ENCODE measurements around the gene KCNRG. TPM values are rescaled to one million over a fixed set of nuclear protein-coding genes. Genes with fewer than 3 reads are reported as not detected.
"Not testable (repeated sequence)": the region's sequence is repeated elsewhere in the genome, so short reads cannot be mapped to it uniquely, and the experiment has no call there.

Gene KCNRG, protein sequence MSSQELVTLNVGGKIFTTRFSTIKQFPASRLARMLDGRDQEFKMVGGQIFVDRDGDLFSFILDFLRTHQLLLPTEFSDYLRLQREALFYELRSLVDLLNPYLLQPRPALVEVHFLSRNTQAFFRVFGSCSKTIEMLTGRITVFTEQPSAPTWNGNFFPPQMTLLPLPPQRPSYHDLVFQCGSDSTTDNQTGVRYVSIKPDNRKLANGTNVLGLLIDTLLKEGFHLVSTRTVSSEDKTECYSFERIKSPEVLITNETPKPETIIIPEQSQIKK
- 0.39 and 0.72 TPM in 2 replicates for total RNA-seq (2014; rRNA removed; shearing (Covaris generic))

DNA sequence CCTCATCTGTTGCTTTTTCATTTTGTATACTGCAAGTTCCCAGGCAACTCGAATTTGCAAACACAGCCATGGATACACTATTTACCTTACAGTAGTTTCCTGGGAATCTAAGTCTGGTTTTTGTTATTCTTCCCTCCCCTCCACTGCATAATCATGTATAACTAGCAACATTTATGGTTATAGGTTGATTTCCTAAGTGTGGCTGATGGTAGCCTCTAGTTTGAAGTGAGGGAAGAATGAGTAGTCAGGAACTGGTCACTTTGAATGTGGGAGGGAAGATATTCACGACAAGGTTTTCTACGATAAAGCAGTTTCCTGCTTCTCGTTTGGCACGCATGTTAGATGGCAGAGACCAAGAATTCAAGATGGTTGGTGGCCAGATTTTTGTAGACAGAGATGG lies at the start of gene KCNRG:
KCNRG (plus strand) TSS at position 187 of the 400 bp plus-strand sequence; CDS start at position 237, 50 bp downstream.
- DNase-seq (ENCODE audit: low read depth), result no peak

DNA sequence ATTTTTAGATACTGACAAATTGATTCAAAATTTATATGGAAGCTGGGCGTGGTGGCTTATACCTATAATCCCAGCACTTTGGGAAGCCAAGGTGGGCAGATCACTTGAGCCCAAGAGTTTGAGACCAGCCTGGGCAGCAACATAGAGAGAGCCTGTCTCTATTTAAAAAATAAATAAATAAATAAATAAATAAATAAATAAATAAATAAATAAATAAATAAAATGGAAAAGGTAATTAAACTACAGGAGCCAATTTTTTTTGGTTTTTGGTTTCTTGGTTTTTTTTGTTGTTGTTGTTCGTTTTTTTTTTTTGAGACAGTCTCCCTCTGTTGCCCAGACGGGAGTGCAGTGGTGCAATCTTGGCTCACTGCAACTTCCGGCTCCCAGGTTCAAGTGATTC lies 47.8 kb upstream of the KCNRG start:
- no peak for DNase-seq (ENCODE audit: low read depth)

DNA sequence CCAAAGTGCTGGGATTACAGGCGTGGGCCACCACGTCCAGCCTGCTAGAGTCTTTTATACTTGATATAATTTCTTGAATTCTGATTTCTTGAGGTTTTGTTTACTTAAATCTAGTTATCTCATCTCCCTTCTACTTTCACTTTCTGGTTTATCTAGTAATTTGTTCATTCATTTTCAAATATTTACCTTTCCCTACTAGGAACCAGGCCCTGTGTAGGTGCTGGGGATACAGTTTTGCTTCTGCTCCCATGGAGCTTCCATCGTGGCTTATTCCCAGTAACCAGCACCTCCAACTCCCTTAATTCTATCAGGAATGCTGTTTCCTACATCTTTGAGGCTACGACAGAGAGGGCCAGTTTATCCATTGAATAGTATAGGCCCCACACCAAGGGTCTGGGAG lies 42.5 kb upstream of the KCNRG start:
- no peak for DNase-seq (ENCODE audit: low read depth)

DNA sequence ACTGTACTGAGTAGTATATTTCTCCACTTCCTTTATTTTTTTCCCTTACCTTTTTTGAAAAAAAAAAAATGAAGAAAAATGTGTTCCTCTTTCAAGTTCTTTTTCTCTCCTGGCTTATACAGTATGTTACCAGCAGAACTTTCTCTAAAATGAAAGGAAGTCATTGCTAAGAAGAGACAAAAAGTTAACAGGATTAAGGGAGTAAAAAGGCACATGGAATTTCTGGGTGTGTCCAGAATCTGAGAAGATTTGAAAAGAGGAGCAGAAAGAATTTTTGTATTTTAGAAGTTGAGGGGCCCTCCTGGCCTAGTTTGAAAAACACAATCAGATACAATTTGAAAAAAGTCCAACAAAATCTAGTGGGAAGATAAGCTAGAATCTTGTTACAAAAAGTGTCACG lies 39.4 kb upstream of the KCNRG start:
- DNase-seq (ENCODE audit: low read depth), result no peak

DNA sequence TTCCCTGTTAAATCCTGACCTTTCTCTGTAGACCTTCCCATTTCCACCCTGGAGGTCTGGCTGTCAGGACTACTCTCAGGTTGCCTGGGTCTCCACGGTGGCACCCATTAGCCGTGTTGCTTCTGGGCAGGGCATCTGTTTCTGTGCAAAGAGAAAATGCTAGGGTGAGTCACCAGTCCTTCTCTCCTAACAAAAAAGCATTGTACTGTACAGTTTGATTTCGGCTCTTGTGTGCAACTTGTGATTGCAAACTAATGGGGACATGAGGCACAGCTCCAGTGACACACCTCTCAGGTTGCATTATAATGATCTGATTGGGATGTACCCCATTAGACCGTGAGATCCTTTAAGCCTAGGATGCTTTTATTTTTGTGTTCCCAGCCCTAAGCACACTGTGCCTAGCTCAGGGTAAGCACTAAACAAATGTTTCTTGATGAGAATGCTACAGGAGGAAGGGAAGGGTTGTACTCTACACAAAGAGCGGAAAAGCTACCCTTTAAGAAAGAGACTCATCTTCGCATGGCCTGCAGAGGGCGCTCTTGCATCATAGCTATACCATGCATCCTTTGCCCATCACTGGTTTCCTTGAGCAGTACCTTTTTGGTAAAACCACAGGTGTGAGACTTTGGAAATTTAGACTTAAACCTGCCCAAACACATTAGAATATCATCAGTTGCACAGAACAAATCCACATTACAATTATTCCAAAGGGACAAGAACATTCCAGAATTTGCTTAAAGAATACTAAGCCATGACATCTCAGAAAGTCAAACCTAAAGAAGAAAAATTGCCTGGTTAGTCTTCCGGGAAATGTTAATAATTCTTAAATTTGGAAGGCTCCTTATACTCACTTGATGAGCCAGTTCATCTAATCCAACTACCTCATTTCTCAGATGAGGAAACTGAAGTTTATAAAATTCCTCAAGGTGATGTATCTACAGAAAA lies 38.7 kb upstream of the KCNRG start:
- peak; percentile 46 for DNase-seq (ENCODE audit: low read depth)

DNA sequence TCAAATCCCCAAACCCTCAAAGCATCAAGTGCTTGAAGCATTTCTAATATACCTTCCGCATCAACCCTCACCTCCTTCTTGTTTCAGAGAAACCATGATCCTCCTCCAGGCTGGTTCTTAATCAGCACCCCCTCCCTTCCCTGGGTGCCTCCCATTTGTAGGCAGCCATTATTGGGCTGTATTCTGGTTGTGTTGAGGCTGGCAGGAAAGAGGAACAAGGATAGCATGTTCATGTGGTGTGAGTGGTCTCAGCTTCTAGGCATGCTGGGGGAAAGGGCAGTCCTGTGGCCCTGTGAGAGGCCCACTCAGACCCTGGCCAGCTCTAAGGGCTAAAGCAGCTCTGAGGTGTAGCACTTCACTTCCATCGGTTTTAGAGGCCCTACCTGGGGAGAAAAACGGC lies 37.3 kb upstream of the KCNRG start:
- DNase-seq (ENCODE audit: low read depth), result no peak

DNA sequence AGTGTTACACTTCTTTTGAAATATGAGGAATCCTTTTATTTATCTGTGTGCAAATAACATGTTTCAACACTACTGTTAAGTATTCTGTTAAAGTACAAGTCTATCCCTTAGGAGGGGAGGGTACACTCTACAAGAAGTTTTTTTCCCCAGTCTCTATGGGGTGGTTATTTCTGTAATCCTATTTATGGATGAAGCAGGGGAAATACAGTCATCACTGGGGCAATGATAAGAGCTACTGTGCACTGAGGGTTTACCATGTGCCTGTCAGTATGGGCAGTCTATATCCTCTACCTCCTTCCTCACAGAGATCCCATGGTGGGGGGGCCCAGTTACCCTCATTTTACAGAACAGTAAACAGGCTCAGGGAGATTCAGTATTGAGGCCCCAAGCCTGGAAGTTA lies 35.0 kb upstream of the KCNRG start:
- DNase-seq (ENCODE audit: low read depth), result no peak

DNA sequence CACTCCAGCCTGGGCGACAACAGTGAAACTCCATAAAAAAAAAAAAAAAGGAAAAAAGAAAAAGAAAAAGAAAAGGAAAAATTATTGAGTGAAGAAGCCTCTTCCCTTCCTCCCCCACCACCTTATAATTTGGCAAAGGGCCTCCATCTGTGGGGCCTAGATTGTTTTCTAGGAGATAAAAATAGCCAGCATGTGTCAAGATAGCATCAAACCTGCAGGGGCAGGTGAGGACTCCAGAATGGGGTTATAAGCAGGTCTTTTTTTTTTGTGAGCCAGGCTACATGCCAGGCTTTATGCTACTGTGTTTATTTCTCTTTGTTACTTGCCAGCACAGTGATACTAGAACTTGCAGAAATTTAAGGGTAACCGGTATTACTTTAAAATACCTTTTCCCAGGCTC lies 30.1 kb upstream of the KCNRG start:
- DNase-seq (ENCODE audit: low read depth), result no peak

DNA sequence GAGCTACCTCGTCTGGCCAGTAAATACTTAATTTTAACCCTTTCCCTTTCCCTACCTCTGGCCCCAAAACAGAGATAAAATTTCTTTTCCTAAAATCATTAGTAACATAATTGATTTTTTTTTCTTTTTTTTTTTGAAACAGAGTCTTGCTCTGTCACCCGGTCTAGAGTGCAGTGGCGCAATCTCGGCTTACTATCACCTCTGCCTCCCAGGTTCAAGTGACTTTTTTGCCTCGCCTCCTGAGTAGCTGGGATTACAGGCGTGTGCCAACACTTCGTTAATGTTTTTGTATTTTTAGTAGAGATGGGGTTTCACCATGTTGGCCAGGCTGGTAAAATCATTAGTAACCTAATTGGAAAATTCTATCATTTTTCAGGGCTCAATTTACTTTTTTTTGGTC lies 28.8 kb upstream of the KCNRG start:
- no peak for DNase-seq (ENCODE audit: low read depth)

DNA sequence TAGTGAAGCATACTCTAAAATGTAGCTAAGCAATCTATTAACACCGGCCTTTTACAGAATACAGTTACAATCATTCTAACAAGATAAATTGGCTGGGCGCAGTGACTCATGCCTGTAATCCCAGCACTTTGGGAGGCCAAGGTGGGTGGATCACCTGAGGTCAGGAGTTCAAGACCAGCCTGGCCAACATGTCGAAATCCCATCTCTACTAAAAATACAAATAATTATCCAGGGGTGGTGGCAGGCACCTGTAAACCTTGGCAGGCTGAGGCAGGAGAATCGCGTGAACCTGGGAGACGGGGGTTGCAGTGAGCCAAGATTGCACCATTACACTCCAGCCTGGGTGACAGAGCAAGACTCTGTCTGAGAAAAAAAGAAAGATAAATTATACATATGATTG lies 24.6 kb upstream of the KCNRG start:
- not testable (repeated sequence) for DNase-seq (ENCODE audit: low read depth)

DNA sequence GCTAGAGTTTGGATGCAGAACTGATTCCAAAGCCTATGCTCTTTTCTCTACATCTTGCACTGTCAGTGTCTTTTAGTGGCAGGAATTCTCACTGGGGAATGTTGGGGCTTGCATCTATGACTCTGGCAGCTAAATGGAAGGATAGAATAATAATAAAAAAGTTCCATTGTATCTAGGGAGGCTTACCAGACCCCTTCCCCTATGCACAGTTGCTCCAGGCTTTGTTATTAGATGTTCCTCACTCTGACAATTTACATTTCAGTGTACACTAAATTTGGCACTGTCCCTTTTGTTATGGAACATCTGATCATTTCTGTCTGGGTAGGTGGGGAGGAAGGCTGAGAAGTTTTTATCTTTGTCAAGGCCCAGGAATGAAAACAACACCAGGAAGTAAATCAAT lies 22.1 kb upstream of the KCNRG start:
- DNase-seq (ENCODE audit: low read depth), result no peak

DNA sequence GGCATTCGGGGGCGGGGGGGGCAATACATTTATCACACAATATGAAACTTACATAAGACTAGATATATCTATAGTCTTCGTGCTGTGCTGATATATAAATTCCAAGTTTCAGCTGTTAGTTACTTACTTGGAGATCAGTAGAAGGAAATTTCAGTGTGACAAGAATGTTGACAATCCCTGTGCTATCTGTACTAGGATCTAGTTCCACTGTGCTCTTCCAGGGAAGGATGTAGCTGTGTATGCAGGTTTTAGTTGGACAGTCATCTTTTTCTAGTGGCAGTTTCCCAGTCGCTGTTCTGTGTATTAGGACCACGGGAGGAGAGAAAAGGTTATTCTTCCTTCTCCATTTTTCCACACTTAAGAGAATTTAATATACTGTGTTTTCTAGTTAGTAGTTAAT lies 21.6 kb upstream of the KCNRG start:
- no peak for DNase-seq (ENCODE audit: low read depth)

DNA sequence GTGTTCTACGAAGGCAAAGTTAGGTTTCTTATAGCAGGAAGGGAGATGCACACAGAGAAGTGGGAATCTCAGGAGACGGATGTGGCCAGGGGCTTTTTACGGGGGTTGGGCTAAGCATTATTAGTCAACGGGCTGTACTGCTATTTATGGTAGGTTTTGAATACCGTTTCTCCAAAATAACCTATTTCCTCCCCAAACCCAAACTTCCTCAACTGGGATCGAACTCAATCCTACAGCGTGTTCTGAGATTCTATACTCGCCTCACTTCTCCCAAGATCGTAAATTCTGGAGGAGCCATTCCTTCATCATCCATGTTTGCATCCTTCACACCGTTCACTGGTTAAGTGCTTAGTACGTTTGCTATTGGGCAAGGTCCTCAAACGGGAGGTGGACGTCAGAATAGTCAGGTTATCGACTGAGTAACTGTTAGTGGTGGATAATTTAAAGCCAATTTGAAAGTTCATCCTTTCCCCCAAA lies 19.6 kb upstream of the KCNRG start:
- no peak for DNase-seq (ENCODE audit: low read depth)

DNA sequence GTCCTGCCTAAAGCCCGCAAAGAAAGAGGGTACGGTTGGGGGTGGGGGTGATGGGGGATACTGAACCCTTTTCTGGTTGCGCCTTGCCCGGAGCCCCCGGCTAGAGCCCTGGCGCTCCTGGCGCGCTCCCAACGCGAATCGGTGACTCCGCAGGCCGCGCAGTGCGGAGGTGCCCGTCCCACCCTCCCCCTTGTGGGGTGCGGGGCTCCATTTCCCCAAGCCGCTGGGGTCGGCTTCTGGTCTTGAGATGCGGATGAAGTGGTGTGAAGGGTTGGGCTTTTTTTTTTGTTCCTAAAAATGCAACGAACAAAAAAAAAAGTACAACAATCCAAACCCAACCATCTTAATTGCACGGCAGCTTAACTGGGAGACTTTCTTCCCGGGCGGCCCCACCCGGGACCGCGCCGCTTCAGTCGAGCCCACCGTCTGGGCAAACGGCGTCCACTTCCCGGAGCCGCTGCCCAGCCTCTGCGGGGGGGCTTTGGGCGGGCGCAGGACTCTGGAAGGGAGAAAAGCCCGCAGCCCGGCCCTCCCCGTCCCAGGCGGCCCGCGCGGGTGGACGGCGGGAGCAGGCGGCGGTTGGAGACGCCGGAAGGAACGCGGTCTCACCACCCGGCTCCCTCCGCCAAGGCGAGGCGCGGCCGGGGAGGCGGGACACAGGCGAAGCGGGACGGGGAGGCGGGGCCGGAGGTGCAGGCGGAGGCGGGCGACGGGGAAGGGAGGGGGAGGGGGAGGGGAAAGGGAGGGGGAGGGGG lies 18.9 kb upstream of the KCNRG start:
- DNase-seq (ENCODE audit: low read depth), result peak; percentile 90

DNA sequence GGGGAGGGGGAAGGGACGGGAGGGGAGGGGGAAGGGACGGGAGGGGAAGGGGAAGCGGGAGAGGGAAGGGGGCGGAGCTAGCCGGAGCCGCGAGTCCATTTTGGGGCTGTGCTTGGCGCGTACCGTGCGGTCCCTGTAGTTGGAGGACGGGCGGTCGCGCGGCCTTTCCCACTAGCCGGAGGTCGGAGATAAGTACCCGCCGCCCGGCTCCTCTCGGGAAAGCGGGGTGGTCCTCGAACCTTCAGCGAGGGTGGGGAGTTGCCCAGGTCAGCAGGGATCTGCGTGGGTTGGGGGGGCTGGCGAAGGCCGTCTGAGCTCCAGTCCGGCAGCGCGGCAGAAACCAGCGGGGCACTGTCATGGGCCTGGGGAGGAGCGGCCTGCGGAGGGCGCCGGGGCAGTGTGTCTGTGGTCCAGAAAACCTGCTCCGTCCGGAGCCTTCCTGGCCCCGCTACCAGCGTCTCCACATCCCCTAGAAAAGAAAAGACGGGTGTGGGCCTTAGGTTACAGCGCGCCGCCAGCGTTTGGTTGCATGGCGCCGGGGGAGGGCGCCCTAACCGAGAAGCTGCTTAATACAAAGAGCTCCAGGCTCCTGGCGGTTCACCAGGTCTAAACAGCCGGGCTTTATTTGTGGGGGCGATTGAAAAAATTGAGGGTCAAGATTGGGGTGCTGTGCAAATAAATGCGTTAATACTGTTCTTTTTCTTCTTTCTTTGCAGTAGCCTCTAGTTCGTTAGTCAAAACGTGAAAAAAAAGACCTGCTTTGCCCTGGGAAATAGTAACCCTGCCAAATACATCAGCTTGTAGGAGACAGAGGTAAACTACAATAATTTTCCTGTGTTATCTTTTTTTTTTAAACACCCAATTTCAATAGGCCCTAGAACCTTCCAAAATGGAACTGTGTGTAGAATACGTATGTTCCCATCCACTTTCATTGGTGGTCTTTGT lies 18.0 kb upstream of the KCNRG start, which contains the start of gene TRIM13:
TRIM13 (plus strand) TSS at position 92 of the 945 bp plus-strand sequence. CDS start 14,899 bp downstream, outside the sequence.
- DNase-seq (ENCODE audit: low read depth), result peak; percentile 83

DNA sequence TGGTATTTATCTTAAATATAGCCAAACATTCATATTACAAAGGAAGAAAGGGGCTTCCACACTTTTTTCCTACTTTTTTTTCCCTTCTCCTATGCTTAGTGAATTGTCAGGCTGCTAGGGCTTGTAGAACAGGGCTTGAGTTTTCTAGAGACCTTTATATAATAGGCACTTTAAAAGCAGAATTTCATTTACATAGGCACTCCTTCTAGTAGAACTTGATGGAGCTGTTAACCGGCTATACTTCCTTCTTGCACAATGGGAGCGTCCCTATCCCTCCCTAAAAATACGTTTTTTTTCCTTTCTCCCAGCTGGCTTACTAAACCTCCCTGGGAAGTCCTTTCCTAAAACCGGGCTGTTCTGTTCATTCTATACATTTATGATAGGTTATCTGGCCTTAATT lies 17.3 kb upstream of the KCNRG start:
- no peak for DNase-seq (ENCODE audit: low read depth)

DNA sequence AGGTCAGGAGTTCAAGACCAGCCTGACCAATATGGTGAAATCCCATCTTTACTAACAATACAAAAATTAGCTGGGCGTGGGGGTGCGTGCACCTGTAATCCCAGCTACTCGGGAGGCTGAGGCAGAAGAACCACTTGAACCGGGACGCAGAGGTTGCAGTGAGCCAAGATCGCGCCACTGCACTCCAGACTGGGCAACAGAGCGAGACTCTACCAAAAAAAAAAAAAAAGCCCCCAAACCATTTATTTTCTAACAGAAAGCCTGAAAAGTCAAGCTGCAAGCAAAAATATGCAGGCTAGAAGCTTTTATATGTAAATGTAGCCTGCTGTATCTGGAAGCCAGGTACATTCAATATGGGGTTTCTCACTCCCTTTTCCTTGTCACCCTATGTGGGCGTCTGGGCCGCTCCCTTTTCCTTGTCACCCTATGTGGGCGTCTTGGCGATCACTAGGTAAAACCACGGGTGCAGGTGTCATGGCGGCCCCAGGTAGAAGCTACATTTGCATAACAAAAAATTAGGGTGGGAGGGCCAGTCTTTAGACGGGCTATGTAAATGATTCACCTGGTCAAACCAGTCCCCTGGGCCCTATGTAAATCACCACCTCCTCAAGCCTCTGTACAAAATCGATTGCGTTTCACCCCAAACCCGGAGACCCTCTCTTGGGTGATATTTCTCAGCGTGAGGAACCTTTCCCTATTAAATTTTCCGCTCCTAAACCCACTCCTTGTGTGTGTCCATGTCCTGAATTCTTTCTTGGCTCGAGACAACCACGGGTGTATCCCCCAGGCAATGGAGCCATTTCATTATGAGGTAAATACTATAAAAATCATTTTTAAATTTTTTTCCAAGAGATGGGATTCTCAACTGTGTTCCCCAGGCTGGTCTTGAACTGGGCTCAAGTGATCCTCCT lies 16.3 kb upstream of the KCNRG start:
- DNase-seq (ENCODE audit: low read depth), result no peak

DNA sequence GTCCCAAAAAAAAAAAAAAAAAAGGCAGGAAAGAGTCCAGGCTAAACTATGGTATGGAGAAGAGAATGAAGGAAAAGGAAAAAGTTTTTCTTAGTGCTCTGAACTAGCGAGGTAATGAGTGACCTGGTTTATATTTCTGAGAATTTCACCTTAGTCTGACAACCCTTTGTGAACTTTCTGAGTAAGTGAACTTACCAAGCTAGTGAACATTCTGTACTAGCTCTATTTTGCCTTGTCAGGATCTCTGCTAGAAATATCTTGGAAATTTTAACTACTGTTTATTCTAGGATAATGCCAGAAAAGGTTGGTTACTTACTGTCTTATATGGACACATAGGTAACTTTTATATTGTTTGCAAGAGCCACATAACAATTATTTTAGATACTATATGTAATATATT lies 14.0 kb upstream of the KCNRG start:
- DNase-seq (ENCODE audit: low read depth), result no peak

DNA sequence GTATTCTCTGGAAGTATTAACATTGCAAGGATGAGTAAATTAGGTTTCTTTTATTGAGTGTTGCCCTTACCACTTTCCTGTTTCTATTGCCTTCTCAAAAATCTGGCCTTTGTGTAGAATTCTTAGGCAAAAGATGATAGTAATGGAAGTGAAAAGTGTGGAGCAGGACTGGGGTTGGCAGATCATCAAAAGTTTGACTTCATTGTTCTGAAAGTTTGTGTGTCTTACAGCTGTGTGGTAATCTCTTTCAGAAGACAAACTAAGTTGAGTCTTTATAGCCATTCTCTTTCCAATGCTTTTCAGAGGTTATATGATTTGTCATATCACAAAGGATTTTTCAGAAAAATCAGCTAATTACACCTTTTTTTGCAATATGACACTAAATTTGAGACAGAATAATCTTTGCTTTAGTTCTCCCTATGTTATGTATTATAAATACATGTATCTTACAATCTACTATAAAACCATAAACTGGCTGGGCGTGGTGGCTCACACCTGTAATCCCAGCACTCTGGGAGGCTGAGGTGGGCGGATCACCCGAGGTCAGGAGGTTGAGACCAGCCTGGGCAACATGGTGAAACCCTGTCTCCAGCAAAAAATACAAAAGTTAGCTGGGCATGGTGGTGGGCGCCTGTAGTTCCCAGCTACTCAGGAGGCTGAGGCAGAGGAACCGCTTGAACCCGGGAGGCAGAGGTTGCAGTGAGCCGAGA lies 8.7 kb upstream of the KCNRG start:
- no peak for DNase-seq (ENCODE audit: low read depth)

All from RPMI7951 (cell line).